Cardiac septum (tissue), 1 donor: ENCODE results near the gene RTN4IP1. TPM values are rescaled to one million over a fixed set of nuclear protein-coding genes. Genes with fewer than 3 reads are reported as not detected.
"Not testable (repeated sequence)": the region's sequence is repeated elsewhere in the genome, so short reads cannot be mapped to it uniquely, and the experiment has no call there.

ENCODE experiments used
- DNase-seq: peaks from one replicate; pipeline ENCODE4 v3.0.0-alpha.2; 2020; ENCODE audit warnings: low spot score
- intact Hi-C: fragments of 100-400 bp; cut with DNase I; formaldehyde crosslinking; loops from one replicate; pipeline ENCODE4 v1.14.0; 2022
- total RNA-seq: library from RNA; stranded (reverse); fragmentation: NEBNext Ultra II Directional; extraction: Animal tissue kit (Norgen Biotek cat#: 25700); gene quantifications from one replicate; pipeline ENCODE4 v1.2.1, GENCODE V29; 2021
- donor health status: DM: no; HTN: no; CAD: no.

RTN4IP1 gene
- total RNA-seq, 1 donor from 2014 or later = 10.4 TPM

- no peak for DNase-seq
- intact Hi-C loops = no loop called here
Observed at GRCh38 chr6:106591111-106591825, 38.0 kb downstream of the RTN4IP1 start.

- DNase-seq, intact Hi-C loops: not testable (repeated sequence)
Observed at GRCh38 chr6:106588937-106589336, 40.4 kb downstream of the RTN4IP1 start.

GRCh38 chr6:106586815-106587415 lies 42.4 kb downstream of the RTN4IP1 start:
- intact Hi-C loops = no loop called here
- no peak for DNase-seq

- DNase-seq = no peak
- intact Hi-C loops = no loop called here
Observed at GRCh38 chr6:106581468-106581867, 47.8 kb downstream of the RTN4IP1 start.

GRCh38 chr6:106579281-106579680 lies 50.0 kb downstream of the RTN4IP1 start:
- no peak for DNase-seq
- intact Hi-C loops = no loop called here

GRCh38 chr6:106574741-106575458 lies 54.4 kb downstream of the RTN4IP1 start:
- no peak for DNase-seq

GRCh38 chr6:106572875-106573585 lies 56.3 kb downstream of the RTN4IP1 start:
- intact Hi-C loops = no loop called here

More at GRCh38 chr6:106574741-106575458, 54.4 kb downstream of the RTN4IP1 start:
- intact Hi-C loops = no loop called here

GRCh38 chr6:106572436-106572835 lies 56.9 kb downstream of the RTN4IP1 start:
- DNase-seq = no peak
- intact Hi-C loops = no loop called here

More at GRCh38 chr6:106572875-106573585, 56.3 kb downstream of the RTN4IP1 start:
- no peak for DNase-seq

- no peak for DNase-seq
- intact Hi-C loops = loop anchor here (5.0 kb wide), 1 partner anchor 232 kb away; no protein-coding TSS in a partner anchor
Observed at GRCh38 chr6:106569428-106569827, 59.9 kb downstream of the RTN4IP1 start.

GRCh38 chr6:106568530-106568929 lies 60.8 kb downstream of the RTN4IP1 start:
- DNase-seq = no peak

GRCh38 chr6:106564476-106564875 lies 64.8 kb downstream of the RTN4IP1 start:
- intact Hi-C loops = no loop called here
- DNase-seq = no peak

More at GRCh38 chr6:106568530-106568929, 60.8 kb downstream of the RTN4IP1 start:
- intact Hi-C loops = loop anchor here (5.0 kb wide), 1 partner anchor 231 kb away; no protein-coding TSS in a partner anchor

- intact Hi-C loops = no loop called here
- no peak for DNase-seq
Observed at GRCh38 chr6:106563614-106564013, 65.7 kb downstream of the RTN4IP1 start.

GRCh38 chr6:106561686-106562405 lies 67.5 kb downstream of the RTN4IP1 start:
- DNase-seq = no peak
- intact Hi-C loops = no loop called here

GRCh38 chr6:106560996-106561685 lies 68.2 kb downstream of the RTN4IP1 start:
- intact Hi-C loops = no loop called here
- DNase-seq = no peak

- intact Hi-C loops, DNase-seq: not testable (repeated sequence)
Observed at GRCh38 chr6:106559659-106560058, 69.6 kb downstream of the RTN4IP1 start.

- DNase-seq = no peak
- intact Hi-C loops = no loop called here
Observed at GRCh38 chr6:106558364-106558763, 70.9 kb downstream of the RTN4IP1 start.

GRCh38 chr6:106557837-106558236 lies 71.5 kb downstream of the RTN4IP1 start:
- intact Hi-C loops = no loop called here

GRCh38 chr6:106556368-106556960 lies 72.8 kb downstream of the RTN4IP1 start:
- no peak for DNase-seq

More at GRCh38 chr6:106557837-106558236, 71.5 kb downstream of the RTN4IP1 start:
- DNase-seq = no peak

More at GRCh38 chr6:106556368-106556960, 72.8 kb downstream of the RTN4IP1 start:
- intact Hi-C loops = no loop called here
